Measurements from ENCODE around the gene SIPA1L3. TPM values are rescaled to one million over a fixed set of nuclear protein-coding genes. Genes with fewer than 3 reads are reported as not detected.

SIPA1L3 gene
- total RNA-seq, 1 donor from 2014 or later = 3.4 TPM

- FAIRE-seq (no peak), DNase-seq (ENCODE audit: low read depth) (no peak)
- H3K27me3 ChIP-seq (ENCODE audit: control insufficient read depth, insufficient read depth, low read length) = no peaks in the 10 kb centered on the region
- TF ChIP-seq, protein P1, sequence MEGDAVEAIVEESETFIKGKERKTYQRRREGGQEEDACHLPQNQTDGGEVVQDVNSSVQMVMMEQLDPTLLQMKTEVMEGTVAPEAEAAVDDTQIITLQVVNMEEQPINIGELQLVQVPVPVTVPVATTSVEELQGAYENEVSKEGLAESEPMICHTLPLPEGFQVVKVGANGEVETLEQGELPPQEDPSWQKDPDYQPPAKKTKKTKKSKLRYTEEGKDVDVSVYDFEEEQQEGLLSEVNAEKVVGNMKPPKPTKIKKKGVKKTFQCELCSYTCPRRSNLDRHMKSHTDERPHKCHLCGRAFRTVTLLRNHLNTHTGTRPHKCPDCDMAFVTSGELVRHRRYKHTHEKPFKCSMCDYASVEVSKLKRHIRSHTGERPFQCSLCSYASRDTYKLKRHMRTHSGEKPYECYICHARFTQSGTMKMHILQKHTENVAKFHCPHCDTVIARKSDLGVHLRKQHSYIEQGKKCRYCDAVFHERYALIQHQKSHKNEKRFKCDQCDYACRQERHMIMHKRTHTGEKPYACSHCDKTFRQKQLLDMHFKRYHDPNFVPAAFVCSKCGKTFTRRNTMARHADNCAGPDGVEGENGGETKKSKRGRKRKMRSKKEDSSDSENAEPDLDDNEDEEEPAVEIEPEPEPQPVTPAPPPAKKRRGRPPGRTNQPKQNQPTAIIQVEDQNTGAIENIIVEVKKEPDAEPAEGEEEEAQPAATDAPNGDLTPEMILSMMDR (IDR thresholded peaks at IDR 0.05; ENCODE audit: insufficient read depth, low read length, severe bottlenecking) = no peak
- no peak overlapping the region for H3K4me3 ChIP-seq (ENCODE audit: low read depth, low read length)
- peaks cover 2% of the 10 kb centered on the region for H3K36me3 ChIP-seq (ENCODE audit: control insufficient read depth, insufficient read depth, low read length)
Observed at GRCh38 chr19:38030686-38031422, 123.8 kb downstream of the SIPA1L3 start.

DNA sequence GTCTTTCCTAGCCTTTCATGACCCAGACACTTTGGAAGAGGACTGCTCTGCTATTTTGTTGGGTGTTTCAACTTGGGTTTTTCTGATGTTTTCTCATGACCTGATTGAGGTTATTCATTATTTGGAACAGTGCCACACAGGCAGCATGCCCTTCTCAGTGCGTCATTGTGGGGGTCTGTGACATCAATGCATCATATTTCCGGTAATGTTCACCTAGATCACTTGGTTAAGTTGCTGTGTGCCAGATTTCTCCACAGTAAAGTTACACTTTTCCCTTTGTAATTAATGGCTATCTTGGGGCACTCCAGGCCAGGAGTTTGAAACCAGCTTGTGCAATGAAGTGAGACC is 124.4 kb downstream of the SIPA1L3 start:
- FAIRE-seq = no peak

DNA sequence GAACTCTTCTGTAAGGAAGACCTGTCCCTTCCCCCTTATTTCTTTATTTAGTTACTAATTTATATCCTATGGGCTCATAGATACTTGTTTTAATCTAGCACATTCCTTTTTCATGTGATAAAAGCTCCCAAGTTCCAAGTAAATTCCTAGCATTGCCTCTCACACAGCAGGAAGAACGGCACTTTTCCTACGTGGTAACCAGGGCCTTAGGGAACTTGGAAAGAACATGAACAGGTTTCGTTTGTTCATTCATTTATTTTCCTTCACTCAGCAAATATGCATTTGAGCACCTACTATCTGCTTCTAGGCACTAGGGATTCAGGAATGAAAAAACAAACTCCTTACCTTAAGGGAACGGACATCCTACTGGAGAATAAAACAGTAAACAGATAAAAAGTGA is 125.1 kb downstream of the SIPA1L3 start:
- DNase-seq (ENCODE audit: low read depth) (no peak), FAIRE-seq (no peak)
- Histone ChIP-seq H3K4me3 (ENCODE audit: low read depth, low read length) (no peak overlapping the region), H3K27me3 (ENCODE audit: control insufficient read depth, insufficient read depth, low read length) (no peaks in the 10 kb centered on the region), H3K36me3 (ENCODE audit: control insufficient read depth, insufficient read depth, low read length) (peaks cover 2% of the 10 kb centered on the region)
- TF ChIP-seq, protein P1 (IDR thresholded peaks at IDR 0.05; ENCODE audit: insufficient read depth, low read length, severe bottlenecking) = no peak

More for the DNA sequence above, 124.4 kb downstream of the SIPA1L3 start:
- Histone ChIP-seq H3K4me3 (ENCODE audit: low read depth, low read length) (no peak overlapping the region), H3K36me3 (ENCODE audit: control insufficient read depth, insufficient read depth, low read length) (peaks cover 2% of the 10 kb centered on the region), H3K27me3 (ENCODE audit: control insufficient read depth, insufficient read depth, low read length) (no peaks in the 10 kb centered on the region)
- DNase-seq (ENCODE audit: low read depth) = no peak
- TF ChIP-seq, protein P1 (IDR thresholded peaks at IDR 0.05; ENCODE audit: insufficient read depth, low read length, severe bottlenecking) = no peak

DNA sequence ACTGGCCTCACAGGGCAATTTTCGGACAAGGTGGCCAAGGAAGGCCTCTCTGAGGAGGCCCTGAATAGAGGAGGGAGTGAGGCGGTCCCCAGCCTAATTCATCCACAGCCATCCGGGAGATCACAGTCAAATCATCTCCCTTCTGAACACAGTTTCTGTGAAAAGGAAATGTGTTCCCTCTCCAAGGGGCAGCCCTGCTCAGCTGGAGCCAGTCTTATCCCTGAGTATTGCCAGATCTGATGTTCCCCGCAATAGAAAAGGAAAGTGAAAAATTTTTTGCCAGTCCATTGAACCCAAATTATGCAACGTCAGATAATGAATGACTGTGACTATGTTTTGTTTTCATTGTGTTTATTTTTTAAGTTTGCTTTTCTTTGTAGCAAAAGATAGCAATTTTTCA is 125.9 kb downstream of the SIPA1L3 start:
- DNase-seq (ENCODE audit: low read depth) (no peak), FAIRE-seq (no peak)
- Histone ChIP-seq H3K27me3 (ENCODE audit: control insufficient read depth, insufficient read depth, low read length) (no peaks in the 10 kb centered on the region), H3K4me3 (ENCODE audit: low read depth, low read length) (no peak overlapping the region), H3K36me3 (ENCODE audit: control insufficient read depth, insufficient read depth, low read length) (peaks cover 2% of the 10 kb centered on the region)
- TF ChIP-seq, protein P1 (IDR thresholded peaks at IDR 0.05; ENCODE audit: insufficient read depth, low read length, severe bottlenecking) = no peak

- TF ChIP-seq, protein P1 (IDR thresholded peaks at IDR 0.05; ENCODE audit: insufficient read depth, low read length, severe bottlenecking) = no peak
- Histone ChIP-seq H3K27me3 (ENCODE audit: control insufficient read depth, insufficient read depth, low read length) (no peaks in the 10 kb centered on the region), H3K4me3 (ENCODE audit: low read depth, low read length) (no peak overlapping the region), H3K36me3 (ENCODE audit: control insufficient read depth, insufficient read depth, low read length) (peaks cover 2% of the 10 kb centered on the region)
- DNase-seq (ENCODE audit: low read depth) = no peak
- no peak for FAIRE-seq
Observed at GRCh38 chr19:38033658-38034491, 126.9 kb downstream of the SIPA1L3 start.
